Stimulated activated CD4-positive, alpha-beta T cell treated with anti-CD3 and anti-CD28 coated beads, Interleukin-1b, Interleukin-23, amount 100 ng/mL, for 48 hours (primary cell): Measurements from ENCODE around the gene CYTH3.
"Not testable (repeated sequence)": the region's sequence is repeated elsewhere in the genome, so short reads cannot be mapped to it uniquely, and the experiment has no call there.

Source experiments
- DNase-seq: peaks from one replicate; pipeline ENCODE4 v3.0.0-alpha.2; 2020

Gene CYTH3

DNA sequence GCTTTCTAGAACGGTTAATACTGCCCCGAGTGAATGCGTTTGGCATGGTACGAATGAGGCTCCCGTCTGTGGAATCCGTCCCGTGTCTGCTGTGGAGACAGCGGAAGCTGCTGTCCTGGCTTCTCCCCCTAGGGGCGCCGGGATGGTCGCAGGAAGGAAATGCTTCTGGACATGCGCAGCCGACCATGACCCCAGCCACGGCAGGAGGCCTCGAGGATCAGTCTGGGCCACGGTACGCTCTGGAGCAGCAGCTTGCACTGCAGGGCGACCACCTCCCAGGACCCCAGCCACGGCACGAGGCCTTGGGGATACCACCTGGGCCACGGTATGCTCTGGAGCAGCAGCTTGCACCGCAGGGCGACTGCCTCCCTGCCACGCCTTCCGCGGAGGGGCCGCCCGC lies 107.9 kb downstream of the CYTH3 start:
- no peak for DNase-seq

DNA sequence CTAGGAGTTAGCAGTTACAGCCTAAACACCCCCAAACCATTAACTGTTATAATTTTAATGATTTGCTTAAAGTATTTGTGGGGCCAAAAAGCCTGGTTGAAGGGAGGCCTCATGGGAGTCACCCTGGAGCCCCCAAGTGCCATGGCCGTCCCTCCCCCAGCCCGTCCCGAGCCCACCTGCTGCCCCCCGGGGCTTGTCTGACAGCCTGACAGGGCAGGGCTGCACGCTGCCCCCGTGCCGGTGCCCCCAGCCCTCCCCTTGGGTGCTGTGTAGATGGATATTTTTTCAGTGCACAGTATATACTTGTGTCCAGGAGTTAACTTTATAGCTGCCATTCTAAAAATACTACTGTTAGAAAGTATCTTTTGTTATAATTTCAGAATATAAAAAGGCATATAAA lies 108.4 kb downstream of the CYTH3 start:
- no peak for DNase-seq

DNA sequence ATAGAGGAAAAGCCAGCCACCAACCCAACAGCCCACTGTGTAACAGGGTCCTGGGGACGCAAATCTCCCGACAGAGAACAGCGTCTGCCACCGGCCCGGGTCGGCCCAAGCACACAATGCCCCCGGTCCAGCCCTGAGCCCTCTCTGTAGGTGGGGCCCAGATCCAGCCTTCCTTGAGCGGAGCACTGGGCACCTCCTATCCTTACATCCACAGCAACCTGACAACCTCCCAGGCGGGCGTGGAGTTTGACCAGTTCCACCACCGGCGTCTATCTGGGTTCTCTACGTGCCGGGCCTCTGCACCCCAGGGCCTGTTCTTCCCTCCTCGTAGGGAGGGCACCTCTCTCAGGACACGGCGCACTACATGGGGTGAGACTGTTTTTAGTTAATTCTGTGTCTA lies 109.0 kb downstream of the CYTH3 start:
- no peak for DNase-seq

DNA sequence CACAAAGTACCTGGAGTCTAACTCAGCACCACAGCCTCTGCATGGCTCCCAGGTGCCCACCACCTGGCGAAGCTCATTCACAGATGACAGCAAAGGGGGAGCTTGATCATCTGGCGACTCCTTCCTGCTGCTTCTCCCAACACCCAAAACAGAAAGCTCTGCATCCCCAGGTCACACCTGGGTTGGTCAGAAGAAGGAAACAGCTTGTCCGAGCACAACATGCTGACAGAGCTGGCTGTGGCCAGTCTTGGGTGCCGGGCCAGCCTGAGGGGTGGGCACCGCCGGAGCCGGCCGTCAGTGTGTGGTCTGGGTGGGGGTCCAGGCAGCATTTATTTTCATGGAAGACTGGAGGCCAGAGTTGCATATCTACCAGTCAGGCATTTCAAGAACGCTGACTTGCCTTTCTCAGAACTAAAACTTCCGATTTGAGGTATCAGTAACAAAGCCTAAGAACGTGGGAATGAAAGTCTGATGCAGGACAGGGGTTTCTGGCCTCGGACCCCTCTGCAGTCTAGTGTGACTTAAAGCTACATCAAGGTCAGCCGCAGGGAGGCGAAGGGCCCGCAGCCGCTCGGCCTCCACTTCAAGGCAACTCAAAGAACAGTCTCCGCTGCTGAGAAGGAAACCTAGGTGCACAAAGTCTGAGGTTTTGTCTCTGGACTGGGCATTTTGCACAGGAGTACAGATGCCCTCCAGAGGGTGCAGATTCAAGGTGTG lies 109.6 kb downstream of the CYTH3 start:
- no peak for DNase-seq

DNA sequence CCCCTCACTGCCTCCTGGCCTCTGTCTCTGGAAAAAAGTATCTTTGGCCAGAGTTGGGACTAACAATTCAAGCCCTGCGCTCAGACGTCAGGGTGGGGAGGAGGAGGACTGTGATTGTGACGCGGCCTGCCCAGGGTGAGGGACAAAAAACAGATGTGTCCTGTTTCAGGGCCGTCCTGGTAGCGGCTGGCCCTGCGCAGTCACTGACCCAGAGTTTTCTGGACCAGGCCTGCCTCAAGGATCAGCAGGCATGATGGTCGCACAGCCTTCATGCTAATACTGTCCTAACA lies 110.1 kb downstream of the CYTH3 start:
- no peak for DNase-seq

DNA sequence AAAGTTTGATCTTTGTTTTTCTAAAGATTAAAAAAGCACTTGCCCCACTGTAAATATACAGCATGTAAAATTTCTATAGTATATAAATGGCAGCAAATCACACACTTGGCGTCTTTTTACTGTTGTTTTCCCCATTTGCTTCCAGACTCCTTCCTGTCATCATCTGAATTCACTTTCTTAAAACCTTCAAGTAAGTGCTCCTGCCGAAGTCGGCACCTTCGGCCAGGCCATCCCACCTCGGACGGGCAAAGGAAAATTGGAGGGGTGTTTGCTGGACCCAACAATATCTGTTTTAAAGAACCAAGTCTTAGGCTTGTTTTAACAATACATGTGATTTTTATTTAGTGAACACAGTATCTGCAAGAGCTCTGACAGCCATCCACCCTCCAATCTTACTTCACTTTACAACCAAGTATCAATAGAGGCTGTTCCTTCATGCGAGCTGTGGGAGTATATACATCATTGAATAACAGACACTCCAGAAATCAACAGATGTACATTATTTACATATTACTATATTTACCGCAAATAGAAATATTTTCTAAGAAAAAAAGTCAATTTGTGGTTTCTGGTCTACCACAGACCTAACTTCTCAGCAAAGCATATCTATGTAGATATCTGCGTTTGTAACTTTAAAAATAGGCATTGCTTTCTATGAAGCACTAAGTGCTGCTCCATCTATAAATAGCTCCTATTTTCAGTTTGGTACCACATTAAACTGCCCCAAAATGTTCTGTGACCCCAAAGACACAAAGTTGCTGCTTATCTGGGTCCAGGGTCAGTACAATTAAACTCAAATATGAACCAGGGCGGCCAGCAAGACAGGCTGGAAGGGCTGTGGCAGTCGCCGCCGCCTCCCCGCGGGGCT lies 110.7 kb downstream of the CYTH3 start:
- DNase-seq: no peak

DNA sequence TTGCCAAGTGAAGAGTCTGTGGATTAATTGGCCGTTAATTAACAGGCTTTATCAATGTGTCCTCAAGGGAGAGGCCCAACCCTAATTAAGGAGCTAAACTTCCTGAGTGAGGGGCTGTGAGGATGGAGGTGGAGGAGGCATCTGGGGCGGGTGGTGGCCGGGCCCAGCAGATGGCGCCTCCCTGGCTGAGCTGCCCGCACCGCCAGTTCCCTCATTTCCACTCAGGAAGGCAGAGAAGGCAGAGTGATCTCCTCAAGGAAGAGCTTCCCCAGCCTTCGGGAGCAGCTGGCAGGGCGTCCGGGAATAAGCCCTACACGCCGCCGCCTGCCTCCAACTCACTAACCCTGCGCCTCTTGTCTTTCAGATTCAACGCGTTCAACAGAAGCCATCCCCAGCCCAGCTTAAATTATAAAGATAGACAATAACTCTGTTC lies 112.2 kb downstream of the CYTH3 start:
- DNase-seq: no peak

DNA sequence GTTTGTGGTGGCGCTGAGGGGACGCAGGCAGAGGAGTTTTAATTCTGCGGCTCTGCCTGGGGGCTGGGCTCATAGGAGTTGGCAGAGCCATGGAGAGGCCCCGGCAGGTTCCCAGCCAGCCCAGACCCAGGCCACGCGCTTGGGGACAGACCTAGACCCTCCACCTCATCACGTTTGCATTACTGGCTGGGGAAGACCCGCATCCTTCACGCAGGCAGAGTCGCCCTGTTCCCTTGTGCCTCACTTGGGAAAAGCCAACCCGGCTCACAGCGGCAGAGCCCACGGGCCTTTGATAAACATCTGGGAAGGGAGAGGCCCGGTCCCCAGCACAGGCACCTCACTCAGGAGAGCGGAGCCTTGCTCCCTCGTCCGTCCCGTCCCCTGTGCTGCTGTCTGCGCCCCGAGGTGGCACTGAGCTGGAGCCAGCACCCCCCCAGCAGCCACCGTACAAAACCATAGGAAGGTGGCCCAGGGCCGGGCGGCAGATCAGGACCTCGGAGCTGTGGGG lies 112.8 kb downstream of the CYTH3 start:
- DNase-seq: no peak

DNA sequence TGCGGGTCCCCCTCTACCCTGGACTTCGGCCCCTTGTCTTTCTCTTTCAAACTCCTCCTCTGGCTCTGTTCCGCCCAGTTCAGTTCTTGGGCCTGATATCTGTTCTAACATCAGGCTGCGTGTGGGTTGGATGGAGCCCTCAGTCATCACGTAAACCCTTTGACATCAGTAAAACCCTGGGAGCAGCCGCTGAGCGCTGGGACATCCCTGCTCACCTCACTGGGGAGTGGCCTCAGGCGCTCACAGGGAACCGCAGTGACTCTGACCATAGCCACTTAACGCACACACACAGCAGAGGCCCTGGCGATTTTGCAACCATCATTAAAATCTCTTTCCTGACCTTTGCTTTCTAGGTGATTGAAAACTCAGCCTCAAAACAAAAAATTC lies 113.3 kb downstream of the CYTH3 start:
- DNase-seq: no peak

DNA sequence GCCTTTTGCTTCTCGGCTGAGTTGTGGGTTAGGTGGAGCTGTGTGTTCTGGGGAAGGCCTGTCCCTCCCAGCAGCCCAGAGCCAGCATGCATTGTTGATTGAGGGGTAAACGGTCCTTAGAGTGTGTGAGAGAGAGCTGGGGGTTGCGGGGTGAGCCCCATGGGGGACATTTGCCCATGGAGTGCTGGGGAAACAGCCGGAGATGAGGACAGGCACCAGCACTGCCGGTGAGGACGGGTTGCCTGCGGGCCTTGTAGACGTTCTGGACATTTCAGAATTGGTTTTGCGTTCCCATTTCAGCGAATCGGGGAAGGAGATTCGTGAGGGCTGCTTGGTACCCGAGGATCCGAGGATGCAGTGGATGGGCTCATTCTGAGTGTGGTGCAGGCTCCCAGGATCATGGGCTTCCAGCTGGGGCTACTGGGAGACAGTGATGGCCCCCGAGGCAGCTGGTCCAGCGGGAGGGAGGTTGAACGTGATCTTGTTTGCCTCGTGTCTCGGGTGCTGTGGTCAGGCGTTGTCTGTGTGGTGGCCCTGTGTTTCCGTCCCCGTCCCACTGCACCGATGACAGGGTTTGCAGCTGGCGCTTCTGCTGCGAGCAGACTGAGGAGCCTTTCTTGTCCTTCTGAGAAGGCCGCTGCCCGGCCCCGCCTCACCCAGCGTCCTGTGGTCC lies 113.9 kb downstream of the CYTH3 start:
- no peak for DNase-seq

DNA sequence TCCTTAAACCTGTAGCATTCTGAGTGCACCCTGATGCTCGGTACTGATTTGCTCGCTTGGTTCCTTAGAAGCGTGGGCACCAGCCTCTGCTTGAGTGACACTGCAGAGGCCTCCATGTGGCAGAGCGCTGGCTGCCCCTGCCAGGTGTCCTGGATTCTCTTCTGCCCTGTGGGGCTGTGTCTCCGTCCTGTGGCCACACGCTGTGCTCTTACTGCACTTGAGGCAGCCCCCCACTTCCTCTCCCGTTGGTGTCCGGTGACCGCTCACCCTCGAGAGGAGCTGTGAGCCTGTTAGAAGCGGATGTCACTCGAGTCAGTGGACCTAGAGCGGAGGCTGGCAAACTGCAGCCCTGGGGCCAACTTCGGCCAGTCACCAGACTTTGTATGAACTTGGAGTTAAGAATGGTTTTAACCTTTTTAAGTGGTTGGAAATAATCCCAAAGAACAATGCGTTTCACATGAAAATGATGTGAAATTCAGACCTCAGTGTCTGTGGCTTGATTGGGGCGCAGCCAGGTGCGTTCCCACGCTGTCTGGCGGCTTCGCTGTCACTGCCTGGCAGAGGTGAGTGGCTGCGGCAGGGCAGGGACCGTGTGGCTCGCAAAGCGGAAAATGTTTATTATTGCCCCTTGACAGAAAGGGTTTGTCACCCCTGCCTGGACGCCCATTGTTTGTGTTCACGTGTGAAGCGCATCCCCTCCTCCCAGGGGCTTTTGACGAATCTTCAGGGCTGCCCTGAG lies 114.6 kb downstream of the CYTH3 start:
- DNase-seq: no peak

DNA sequence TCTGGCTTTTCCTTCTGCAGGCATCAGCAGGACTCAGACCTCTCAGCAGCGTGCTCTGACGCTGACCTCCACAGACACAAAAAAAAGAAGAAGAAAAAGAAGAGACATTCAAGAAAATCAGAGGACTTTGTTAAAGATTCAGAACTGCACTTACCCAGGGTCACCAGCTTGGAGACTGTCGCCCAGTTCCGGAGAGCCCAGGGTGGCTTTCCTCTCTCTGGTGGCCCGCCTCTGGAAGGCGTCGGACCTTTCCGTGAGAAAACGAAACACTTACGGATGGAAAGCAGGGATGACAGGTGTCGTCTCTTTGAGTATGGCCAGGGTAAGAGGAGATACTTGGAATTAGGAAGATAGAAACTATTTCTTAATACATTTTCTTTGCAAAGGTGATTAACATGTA lies 115.7 kb downstream of the CYTH3 start:
- DNase-seq: no peak

DNA sequence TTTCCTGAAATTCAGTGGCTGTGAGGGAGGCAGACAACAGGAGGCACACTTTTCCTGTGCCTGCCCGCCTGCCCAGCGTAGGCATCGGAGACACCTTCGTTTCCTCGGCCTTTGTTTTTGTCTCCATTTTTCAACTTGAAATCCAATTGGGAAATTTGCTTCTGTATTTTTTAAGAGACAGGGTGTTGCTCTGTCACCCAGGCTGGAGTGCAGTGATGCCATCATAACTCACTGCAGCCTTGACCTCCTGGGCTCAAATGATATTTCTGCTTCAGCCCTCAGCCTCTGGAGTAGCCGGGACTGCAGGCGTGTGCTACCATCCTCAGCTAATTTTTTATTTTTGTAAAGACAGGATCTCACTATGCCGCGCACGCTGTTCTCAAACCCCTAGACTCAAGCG lies 116.8 kb downstream of the CYTH3 start:
- DNase-seq: no peak

DNA sequence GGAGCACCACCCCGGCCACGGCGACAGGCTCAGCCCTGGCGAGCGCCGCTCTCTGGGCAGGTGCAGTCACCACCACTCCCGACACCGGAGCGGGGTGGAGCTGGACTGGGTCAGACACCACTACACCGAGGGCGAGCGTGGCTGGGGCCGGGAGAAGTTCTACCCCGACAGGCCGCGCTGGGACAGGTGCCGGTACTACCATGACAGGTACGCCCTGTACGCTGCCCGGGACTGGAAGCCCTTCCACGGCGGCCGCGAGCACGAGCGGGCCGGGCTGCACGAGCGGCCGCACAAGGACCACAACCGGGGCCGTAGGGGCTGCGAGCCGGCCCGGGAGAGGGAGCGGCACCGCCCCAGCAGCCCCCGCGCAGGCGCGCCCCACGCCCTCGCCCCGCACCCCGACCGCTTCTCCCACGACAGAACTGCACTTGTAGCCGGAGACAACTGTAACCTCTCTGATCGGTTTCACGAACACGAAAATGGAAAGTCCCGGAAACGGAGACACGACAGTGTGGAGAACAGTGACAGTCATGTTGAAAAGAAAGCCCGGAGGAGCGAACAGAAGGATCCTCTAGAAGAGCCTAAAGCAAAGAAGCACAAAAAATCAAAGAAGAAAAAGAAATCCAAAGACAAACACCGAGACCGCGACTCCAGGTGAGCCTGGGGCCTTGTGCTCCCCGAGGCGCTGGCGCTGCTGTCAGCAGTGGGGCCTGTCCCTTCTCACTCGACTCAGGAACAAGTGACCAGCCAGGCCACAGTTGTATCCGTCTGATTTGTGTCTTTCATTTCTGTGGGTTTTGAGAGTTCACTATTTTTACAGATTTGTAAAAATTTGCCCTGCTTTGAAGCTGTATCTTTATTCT lies 117.7 kb downstream of the CYTH3 start:
- DNase-seq: no peak

DNA sequence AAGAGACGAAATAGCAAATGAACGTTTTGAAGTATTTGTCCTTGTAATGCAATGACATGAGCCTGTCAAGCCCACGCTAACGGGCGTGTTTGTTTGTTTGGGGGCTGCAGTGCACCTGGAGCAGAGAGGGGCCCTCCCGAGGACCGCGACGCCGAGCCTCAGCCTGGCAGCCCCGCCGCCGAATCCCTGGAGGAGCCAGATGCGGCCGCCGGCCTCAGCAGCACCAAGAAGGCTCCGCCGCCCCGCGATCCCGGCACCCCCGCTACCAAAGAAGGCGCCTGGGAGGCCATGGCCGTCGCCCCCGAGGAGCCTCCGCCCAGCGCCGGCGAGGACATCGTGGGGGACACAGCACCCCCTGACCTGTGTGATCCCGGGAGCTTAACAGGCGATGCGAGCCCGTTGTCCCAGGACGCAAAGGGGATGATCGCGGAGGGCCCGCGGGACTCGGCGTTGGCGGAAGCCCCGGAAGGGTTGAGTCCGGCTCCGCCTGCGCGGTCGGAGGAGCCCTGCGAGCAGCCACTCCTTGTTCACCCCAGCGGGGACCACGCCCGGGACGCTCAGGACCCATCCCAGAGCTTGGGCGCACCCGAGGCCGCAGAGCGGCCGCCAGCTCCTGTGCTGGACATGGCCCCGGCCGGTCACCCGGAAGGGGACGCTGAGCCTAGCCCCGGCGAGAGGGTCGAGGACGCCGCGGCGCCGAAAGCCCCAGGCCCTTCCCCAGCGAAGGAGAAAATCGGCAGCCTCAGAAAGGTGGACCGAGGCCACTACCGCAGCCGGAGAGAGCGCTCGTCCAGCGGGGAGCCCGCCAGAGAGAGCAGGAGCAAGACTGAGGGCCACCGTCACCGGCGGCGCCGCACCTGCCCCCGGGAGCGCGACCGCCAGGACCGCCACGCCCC lies 118.5 kb downstream of the CYTH3 start:
- no peak for DNase-seq

DNA sequence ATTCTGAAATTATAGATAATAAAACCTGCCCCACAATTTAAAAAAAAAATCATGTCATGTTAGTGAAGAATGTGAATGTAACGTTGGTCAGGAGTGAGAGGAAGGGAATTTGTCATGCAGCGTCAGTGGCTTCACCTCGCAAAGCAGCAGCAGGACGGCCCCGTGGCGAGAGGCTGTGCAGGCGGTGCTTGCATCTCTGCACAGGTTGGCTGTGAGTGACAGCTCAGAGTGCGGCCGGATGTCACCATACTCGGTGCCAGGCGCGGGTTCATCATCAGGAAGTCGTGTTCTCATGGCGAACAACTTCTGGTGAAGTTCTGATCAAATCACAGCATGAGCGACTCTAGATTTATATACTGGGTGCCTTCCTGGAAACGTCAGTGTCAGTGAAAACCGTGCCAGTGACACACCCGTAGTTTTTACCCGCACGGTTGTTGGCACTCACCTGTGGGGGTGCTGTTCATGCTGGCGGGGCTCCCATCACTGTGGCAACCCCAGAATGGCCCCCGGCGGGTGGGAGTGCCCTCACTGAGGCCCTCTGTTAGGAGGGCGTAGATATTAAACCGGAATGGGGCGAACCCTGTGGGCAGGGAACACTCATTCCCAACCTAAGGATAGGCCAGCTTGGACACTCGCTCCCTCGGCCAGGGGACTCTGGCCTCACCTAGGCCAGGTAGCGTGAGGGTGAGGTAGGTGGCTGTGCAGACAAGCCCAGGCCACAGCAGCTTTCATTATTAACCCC lies 120.3 kb downstream of the CYTH3 start:
- no peak for DNase-seq

DNA sequence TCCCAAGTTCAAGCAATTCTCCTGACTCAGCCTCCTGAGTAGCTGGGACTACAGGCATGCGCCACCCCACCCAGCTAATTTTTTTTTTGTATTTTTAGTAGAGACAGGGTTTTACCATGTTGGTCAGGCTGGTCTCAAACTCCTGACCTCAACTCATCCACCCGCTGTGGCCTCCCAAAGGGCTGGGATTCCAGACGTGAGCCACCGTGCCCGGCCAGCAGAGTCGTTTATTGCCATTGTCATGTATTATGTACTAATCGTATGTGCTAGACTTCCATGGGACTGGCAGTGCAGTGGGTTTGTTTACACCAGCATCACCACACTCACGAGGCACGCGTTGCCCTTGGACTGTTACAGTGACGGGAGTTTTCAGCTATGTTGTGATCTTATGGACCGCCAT lies 120.9 kb downstream of the CYTH3 start:
- DNase-seq: not testable (repeated sequence)

DNA sequence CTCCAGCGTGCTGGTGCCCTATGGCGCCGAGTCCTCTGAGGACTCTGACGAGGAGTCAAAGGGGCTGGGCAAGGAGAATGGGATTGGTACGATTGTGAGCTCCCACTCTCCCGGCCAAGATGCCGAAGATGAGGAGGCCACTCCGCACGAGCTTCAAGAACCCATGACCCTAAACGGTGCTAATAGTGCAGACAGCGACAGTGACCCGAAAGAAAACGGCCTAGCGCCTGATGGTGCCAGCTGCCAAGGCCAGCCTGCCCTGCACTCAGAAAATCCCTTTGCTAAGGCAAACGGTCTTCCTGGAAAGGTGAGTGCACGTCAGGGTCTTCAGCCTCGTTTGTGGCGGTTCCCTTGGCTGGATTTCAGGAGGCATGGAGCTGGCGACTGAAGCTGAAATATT lies 122.4 kb downstream of the CYTH3 start:
- no peak for DNase-seq

DNA sequence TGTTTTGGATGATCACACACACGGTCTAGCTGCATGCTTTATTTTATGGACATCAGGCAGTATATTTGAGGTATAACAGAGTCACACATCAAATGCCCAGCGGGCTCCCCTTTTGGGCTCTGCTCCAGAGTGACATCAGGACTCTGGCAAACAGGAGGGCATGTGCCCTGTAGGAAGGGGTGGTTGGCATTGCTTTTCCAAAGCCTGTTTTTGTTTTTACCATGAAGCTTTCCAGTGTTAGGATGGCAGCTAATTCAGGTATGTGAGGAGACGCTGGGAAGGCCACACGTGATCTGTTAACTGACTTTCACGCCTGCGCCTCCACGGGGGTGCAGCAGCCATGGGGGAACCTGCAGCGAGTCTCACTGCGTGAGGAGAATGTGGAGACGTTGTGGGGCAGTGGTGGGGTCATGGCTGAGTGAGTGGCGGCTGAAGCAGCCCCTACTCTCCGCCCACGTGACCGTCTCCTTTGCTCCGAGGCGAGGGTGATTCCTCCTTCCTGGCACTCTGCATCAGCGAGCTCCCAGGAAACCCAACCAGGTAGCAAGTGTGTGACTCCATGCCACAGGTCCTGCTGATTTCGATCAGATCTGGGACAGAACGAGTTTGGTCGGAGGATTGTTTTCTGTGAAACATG lies 123.6 kb downstream of the CYTH3 start:
- no peak for DNase-seq

DNA sequence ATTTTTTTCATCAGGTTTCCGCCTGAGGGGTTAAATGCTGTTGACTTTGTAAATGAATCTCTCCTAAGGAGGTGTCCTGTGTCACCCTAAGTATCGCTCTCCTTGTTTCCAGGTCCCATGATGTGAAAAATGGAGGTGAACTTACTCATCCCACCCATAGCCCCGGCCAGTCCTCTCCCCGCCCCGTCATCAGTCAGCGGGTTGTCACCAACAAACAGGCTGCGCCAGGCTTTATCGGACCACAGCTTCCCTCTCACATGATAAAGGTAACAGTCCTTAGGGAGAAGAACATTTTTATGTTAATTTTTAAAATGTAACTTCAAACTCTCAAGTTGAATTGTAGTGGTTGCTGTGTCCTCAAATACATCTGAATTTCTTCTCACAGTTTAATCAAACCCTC lies 124.8 kb downstream of the CYTH3 start:
- no peak for DNase-seq
